NCI-H2081 treated with DMSO at 0.1 percent for 48 hours (cell line): ENCODE results near the gene TMPRSS9.

Experiments used
- DNase-seq: peaks from one replicate; lab custom pipeline; 2025; lab: John Stamatoyannopoulos, UW

TMPRSS9 gene

GRCh38 chr19:2329501-2329916 is 30.6 kb upstream of the TMPRSS9 start:
- no peak for DNase-seq

DNA sequence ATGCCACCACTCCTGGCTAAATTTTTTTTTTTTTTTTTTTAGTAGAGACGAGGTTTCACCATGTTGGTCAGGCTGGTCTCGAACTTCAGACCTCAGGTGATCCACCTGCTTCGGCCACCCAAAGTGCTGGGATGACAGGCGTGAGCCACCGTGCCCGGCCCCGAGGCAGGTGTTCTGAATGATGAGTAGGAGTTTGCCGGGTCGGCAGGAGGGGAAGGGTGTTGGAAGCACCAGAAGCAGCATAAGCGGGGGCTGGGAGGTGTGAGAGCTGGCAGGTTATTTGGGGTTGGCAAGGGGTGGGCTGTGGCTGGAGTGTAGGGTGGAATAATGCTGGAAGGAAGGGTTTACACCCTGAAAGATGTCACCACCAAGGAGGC is 29.8 kb upstream of the TMPRSS9 start:
- DNase-seq, result no peak

GRCh38 chr19:2330632-2331284 is 29.3 kb upstream of the TMPRSS9 start:
- no peak for DNase-seq

DNA sequence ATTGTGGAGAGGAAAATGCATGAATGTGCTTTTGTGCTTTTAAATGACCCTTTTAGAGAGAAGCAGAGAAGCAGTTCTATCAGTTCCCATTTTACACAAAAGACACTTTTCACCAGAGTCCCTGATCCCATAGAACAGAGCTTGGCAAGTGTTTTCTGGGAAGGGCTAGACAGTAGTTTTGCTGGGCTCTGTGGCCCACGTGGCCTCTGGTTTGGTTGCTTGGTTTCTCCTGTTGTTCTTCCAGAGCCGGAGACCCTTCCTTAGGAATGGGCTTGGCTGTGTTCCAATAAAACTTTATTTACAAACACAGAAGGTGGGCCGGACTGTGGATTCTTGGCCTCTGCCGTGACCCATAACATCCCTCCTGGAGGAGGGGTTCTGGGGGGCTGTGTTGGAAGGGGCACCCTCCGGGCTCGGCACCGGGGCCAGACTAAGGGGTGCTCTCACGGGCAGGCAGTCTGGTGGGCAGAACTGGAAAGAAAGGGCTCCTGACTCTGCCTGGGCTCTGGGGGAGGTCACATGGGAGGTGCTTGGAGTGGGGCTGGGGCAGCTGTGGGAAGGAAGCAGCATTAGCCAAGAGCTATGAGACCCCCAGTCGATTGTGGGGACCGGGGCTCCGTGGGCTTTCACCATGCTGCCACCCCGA is 28.3 kb upstream of the TMPRSS9 start:
- no peak for DNase-seq

DNA sequence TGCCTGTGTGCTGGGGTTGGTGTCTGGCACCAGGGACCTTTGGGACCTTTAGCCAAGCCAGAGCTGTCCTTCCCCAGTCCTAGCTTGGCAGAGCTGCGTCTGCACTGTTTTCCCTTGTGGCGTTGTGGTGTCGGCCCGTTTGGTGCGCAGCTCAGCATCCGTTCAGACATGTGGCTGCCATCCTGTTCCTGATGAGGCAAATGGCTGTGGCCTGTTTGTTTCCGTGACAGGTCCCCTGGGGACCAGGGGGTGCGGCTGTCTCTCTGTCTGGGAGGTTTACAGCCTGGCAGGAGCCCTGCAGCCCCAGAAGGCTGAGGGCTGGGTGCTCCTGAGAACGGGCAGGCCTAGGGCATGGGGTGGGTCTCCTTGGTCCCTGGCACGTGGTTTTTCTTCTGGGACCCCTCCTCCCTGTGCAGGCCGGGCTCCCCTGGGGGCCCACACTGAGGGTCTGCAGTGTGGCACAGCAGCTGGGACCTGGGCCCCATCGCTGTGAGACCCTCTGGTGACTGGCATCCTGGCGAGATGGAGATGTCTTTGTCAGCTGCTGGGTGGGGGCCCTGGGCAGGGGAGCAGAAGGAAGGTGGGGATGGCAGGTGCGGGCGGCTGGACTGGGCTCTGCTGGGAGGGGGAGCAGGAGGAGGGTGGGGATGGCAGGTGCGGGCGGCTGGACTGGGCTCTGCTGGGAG is 27.6 kb upstream of the TMPRSS9 start:
- DNase-seq, result peak; percentile 50

DNA sequence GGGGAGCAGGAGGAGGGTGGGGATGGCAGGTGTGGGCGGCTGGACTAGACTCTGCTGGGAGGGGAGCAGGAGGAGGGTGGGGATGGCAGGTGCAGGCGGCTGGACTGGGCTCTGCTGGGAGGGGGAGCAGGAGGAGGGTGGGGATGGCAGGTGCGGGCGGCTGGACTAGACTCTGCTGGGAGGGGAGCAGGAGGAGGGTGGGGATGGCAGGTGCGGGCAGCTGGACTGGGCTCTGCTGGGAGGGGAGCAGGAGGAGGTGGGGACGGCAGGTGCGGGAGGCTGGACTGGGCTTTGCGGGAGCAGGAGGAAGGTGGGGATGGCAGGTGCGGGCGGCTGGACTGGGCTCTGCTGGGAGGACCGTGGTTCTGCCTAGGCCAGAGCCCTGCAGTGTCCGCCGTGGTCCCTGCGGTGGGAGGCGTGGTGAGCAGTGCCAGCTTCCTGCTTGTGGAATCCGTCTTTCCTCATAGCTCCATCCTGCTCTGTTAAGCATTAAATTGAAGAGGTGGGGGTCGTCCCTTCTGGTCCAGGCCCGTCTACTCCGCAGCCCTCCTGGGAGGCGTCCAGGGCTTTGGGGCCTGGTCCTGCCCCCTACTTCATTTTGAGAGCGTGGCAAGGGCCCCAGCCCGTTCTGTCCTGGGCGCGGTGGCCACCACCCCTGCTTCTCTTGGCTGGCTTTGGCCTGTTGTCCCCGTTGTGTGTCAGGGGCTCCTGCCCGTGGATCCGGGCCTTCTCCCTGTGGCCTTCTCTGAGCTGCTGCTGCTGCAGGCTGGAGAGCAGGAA is 26.8 kb upstream of the TMPRSS9 start:
- peak; percentile 75 for DNase-seq

DNA sequence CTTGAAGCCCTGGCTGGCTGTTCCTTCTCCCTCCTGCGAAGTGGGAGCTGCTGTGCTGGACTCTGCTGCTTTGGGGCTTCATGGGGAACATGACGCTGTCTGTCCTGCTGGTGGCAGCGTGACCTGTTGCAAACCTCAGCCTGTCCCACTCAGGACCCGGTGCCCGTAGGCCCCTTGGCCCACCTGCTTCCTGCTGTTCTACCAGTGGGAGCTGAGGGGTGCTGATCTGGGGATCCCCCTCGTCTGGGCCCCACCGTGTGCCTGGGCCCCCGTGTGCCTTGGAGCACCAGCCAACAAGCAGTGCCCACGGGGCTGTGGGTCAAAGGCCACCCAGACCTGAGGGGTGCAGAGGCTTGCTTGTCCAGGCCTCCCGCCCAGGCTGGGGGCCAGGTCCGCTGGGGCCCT is 26.3 kb upstream of the TMPRSS9 start:
- DNase-seq, result no peak

DNA sequence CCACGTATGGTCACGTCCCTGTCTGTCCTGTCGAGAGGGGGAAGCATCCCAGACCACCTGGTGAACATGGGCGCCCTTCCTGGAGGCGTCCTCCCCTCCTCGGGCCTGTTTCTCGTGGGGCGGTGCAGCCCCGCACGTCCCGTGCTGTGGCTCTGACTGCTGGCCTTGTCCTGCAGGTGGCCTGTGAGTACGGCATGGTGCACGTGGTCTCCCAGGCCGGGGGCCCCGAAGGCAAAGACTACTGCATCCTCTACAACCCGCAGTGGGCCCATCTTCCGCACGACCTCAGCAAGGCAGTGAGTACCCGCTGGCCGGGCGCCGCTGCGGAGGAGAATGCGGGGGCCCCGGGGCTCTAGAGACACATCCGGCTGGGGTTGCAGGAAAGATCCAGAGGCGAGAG is 25.6 kb upstream of the TMPRSS9 start:
- no peak for DNase-seq

DNA sequence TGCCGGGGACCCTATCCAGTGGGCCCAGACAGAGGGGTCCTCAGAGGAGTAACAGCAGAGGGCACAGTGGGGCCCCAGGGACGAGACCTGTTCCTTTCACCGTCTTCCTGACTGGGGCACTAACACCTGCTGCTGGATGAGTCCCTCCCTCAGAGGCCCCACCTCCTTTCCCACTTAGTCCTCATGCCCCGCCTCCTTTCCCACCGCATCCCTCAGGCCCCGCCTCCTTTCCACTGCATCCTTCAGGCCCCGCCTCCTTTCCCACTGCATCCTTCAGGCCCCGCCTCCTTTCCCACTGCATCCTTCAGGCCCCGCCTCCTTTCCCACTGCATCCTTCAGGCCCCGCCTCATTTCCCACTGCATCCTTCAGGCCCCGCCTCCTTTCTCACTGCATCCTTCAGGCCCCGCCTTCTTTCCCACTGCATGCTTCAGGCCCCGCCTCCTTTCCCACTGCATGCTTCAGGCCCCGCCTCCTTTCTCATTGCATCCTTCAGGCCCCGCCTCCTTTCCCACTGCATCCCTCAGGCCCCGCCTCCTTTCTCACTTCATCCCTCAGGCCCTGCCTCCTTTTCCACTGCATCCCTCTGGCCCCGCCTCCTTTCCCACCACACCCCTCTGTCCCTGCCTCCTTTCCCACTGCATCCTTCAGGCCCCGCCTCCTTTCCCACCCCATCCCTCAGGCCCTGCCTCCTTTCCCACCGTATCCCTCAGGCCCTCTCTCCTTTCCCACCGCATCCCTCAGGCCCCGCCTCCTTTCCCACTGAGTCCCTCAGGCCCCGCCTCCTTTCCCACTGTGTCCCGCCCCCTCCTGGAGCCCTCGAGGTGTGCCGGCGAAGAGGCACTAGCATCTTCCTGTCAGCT is 24.8 kb upstream of the TMPRSS9 start:
- no peak for DNase-seq

DNA sequence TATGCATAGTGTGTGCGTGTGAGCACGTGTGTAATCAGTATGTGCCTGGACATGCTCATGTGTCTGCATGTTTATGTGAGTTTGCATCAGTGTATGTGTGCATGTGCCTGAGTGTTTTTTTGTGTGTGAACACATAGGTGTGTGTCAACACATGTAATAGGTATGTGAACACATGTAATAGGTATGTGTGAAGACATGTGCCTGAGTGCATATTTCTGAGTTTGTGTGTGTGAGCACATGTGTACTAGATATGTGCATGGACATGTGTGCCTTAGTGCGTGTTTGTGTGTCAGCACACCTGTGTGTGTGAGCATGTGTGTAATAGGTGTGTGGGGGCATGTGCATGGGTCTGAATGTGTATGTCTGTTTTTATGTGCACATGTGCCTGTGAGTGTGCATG is 24.2 kb upstream of the TMPRSS9 start:
- no peak for DNase-seq

GRCh38 chr19:2336528-2337328 is 23.3 kb upstream of the TMPRSS9 start:
- DNase-seq, result no peak

DNA sequence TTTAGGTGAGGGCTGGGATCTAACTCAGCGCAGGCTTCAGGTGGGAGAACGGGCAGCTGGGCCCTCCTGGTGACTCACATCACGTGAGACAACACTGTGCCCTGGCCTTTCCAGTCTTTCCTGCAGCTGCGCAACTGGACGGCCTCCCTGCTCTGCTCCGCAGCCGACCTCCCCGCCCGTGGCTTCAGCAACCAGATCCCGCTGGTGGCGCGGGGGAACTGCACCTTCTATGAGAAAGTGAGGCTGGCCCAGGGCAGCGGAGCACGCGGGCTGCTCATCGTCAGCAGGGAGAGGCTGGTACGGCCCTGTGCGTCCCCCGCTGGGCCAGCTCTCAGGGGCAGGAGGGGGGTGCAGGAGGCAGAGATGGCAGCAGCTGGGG is 22.7 kb upstream of the TMPRSS9 start:
- DNase-seq, result no peak

- DNase-seq, result no peak
These were observed 21.9 kb upstream of the TMPRSS9 start for GRCh38 chr19:2338055-2338615.

DNA sequence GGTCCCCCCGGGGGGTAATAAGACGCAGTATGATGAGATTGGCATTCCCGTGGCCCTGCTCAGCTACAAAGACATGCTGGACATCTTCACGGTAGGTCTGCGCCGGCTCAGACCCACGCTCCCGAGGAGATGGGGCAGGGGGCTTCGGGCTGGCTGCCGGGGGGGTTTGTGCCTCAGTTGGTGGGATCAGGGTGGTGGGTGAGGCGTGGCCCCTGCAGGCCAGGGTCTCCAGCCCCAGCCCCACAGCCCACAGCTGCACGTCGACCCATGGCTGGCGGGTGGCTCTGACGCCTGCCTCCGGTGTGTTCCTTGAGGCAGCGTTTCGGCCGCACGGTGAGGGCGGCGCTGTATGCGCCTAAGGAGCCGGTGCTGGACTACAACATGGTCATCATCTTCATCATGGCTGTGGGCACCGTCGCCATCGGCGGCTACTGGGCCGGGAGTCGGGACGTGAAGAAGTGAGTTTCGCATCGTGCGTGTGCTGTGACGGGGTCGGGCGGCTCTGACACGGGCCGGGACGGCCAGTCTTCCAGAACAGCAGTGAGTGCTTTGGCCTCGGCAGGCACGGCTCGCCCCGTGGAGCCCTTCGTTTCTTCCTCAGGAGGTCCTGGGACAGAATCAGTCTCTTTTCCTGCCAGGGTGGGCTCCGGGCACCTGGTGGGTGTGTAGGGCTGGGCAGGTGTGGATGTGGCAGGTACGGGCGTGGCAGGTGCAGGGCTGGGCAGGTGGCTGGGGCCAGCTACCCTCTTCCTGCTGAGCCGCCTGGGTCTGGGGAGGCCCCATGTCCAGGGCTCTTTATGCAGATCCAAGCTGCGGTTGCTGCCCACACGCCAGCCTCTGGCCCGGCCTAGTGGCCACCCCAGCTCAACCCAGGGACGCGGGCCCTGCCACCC is 21.1 kb upstream of the TMPRSS9 start:
- DNase-seq, result no peak

DNA sequence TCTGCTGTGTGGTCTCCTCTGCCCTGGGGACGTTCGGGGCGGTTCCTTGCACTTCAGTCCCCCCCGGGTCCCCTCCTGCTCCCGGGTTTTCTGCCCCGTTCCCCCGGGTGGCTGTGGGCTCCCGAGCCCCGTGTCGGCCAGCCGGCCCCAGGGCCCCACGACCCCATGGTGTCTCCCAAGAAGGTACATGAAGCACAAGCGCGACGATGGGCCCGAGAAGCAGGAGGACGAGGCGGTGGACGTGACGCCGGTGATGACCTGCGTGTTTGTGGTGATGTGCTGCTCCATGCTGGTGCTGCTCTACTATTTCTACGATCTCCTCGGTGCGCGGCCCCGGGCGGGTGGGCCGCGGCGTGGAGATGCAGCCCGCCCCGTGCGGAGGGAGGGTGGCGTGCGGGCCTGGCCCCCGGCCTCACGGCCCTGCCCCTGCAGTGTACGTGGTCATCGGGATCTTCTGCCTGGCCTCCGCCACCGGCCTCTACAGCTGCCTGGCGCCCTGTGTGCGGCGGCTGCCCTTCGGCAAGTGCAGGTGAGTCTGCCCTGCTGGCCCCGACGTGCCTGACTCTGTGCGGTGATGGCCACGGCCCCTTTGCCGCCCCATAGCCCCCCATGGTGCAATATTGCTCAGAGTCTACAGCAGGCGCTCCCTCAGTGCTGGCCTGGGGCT is 20.3 kb upstream of the TMPRSS9 start:
- no peak for DNase-seq

DNA sequence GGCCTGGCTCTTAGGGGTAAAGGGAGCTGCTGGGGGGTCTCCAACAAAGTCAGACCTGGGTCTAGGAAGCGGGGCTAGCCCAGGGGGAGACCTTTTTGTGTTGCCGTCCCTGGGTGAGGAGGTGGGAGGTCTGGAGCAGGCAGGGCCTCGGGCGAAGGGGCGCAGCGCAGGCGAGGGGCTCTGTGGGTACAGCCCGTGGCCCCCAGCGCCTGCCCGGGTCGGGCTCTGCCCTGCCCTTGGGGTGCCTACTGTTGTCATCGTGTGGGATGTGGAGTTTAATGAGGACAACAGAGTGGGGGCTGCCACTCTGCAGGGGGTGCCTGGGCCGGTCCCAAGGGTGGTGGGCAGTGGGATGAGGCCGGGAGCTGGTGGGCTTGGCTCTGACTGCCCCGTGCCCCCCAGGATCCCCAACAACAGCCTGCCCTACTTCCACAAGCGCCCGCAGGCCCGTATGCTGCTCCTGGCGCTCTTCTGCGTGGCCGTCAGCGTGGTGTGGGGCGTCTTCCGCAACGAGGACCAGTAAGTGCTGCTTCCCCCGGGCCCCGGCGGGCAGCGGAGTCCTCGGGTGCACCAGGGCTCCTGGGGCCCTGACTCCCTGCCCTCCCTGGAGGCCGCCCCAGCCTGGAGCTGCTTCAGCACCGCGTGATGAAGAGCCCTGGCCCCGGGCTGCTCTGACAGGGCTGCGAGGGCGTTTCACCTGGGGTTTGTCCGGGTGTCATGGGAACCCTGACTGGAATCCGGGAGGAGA is 19.4 kb upstream of the TMPRSS9 start:
- no peak for DNase-seq

- DNase-seq, result no peak
These were observed 18.8 kb upstream of the TMPRSS9 start for GRCh38 chr19:2341244-2341751.

DNA sequence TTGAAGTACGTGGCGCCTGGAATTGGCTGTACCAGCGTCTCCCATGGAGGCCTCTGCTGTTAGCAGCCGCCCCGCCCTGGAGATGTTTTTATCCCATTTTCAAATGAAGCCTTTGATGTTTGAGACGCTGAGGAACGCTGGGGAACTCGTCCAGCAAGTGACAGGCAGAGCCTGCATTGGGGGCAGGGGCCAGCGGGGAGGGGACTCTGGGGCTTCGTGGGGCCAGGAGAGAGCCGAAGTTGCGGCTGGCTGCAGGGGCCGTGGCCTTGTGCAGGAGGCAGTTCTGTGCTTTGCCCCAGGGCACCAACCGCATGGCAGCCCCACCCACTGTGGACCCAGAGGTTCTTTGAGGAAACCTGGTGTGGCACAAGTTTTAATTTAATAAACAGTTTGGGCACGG is 18.1 kb upstream of the TMPRSS9 start:
- DNase-seq, result no peak
